ENCODE results near the gene GALM.
"Not testable (repeated sequence)": the region's sequence is repeated elsewhere in the genome, so short reads cannot be mapped to it uniquely, and the experiment has no call there.

Gene GALM

GRCh38 chr2:38740851-38741731 lies 75.2 kb downstream of the GALM start:
- peak; percentile 76 for DNase-seq (ENCODE audit: low spot score)

GRCh38 chr2:38742797-38743559 lies 77.1 kb downstream of the GALM start:
- no peak for DNase-seq (ENCODE audit: low spot score)

GRCh38 chr2:38743672-38744398 lies 77.9 kb downstream of the GALM start:
- DNase-seq (ENCODE audit: low spot score) = no peak

GRCh38 chr2:38744399-38744780 lies 78.5 kb downstream of the GALM start:
- DNase-seq (ENCODE audit: low spot score) = no peak

GRCh38 chr2:38745267-38745666 lies 79.4 kb downstream of the GALM start:
- no peak for DNase-seq (ENCODE audit: low spot score)

GRCh38 chr2:38747007-38747424 lies 81.1 kb downstream of the GALM start:
- DNase-seq (ENCODE audit: low spot score) = no peak

GRCh38 chr2:38747819-38748218 lies 81.9 kb downstream of the GALM start:
- no peak for DNase-seq (ENCODE audit: low spot score)

- DNase-seq (ENCODE audit: low spot score) = no peak
Measured at GRCh38 chr2:38748391-38748790, 82.5 kb downstream of the GALM start.

GRCh38 chr2:38748943-38749804 lies 83.3 kb downstream of the GALM start:
- DNase-seq (ENCODE audit: low spot score) = no peak

GRCh38 chr2:38750011-38750890 lies 84.3 kb downstream of the GALM start:
- peak; percentile 39 for DNase-seq (ENCODE audit: low spot score)

GRCh38 chr2:38750891-38751595 lies 85.1 kb downstream of the GALM start, which contains the start of gene SRSF7:
SRSF7 (minus strand) TSS chr2:38751361; CDS start chr2:38751256, 105 bp downstream.
- DNase-seq (ENCODE audit: low spot score) = peak; percentile 99

GRCh38 chr2:38751596-38752410 lies 85.9 kb downstream of the GALM start:
- no peak for DNase-seq (ENCODE audit: low spot score)

- DNase-seq (ENCODE audit: low spot score) = no peak
Measured at GRCh38 chr2:38754049-38754448, 88.1 kb downstream of the GALM start.

GRCh38 chr2:38754506-38754905 lies 88.6 kb downstream of the GALM start:
- no peak for DNase-seq (ENCODE audit: low spot score)

- DNase-seq (ENCODE audit: low spot score) = not testable (repeated sequence)
Measured at GRCh38 chr2:38755891-38756290, 90.0 kb downstream of the GALM start.

GRCh38 chr2:38763228-38763627 lies 97.3 kb downstream of the GALM start:
- DNase-seq (ENCODE audit: low spot score) = no peak

- DNase-seq (ENCODE audit: low spot score) = no peak
Measured at GRCh38 chr2:38763728-38764127, 97.8 kb downstream of the GALM start.

- no peak for DNase-seq (ENCODE audit: low spot score)
Measured at GRCh38 chr2:38765149-38765548, 99.2 kb downstream of the GALM start.

GRCh38 chr2:38765551-38765950 lies 99.6 kb downstream of the GALM start:
- DNase-seq (ENCODE audit: low spot score) = no peak
